OCI-LY1 (cell line): ENCODE results near the gene LRRC74A.

Experiments
- H2AFZ ChIP-seq: fragments of 200-600 bp; sonication (generic), shearing (Covaris generic); 2 replicates; pipeline ENCODE4 v1.6.0; 2014; ENCODE audit warnings: antibody characterized with exemption, mild to moderate bottlenecking, low read length
- H3F3A ChIP-seq: fragments of 200-600 bp; sonication (generic), shearing (Covaris generic); 2 replicates; pipeline ENCODE4 v1.6.0; 2014; ENCODE audit warnings: mild to moderate bottlenecking, antibody characterized with exemption, low read length, moderate library complexity; ENCODE audit not compliant: insufficient read depth
- H3K27ac ChIP-seq: fragments of 200-600 bp; sonication (generic); 2 replicates; pipeline ENCODE4 v1.5.1; 2014; ENCODE audit warnings: low read length, mixed run types, mild to moderate bottlenecking, low read depth; ENCODE audit not compliant: poor library complexity, severe bottlenecking
- H3K27me3 ChIP-seq: fragments of 200-600 bp; sonication (generic); 2 replicates; pipeline ENCODE4 v1.6.0; 2014; ENCODE audit warnings: antibody characterized with exemption, mild to moderate bottlenecking, low read length, moderate library complexity; ENCODE audit not compliant: insufficient read depth
- H3K36me3 ChIP-seq: fragments of 200-600 bp; sonication (generic); 2 replicates; pipeline ENCODE4 v1.6.1; 2014; ENCODE audit warnings: mild to moderate bottlenecking, antibody characterized with exemption, low read length, moderate library complexity, mixed read lengths; ENCODE audit not compliant: insufficient read depth
- H3K4me1 ChIP-seq: fragments of 200-600 bp; sonication (generic); 2 replicates; pipeline ENCODE4 v1.5.1; 2014; ENCODE audit warnings: mild to moderate bottlenecking, low read length, moderate library complexity; ENCODE audit not compliant: insufficient read depth, severe bottlenecking
- H3K4me2 ChIP-seq: fragments of 200-600 bp; sonication (generic), shearing (Covaris generic); 2 replicates; pipeline ENCODE4 v1.6.1; 2014; ENCODE audit warnings: low read length
- H3K4me3 ChIP-seq: fragments of 200-600 bp; sonication (generic); 2 replicates; pipeline ENCODE4 v1.5.1; 2014; ENCODE audit warnings: low read length, low read depth, mild to moderate bottlenecking, mixed read lengths; ENCODE audit not compliant: poor library complexity, severe bottlenecking
- H3K79me2 ChIP-seq: fragments of 200-600 bp; shearing (Covaris generic); 2 replicates; pipeline ENCODE4 v1.6.1; 2016; ENCODE audit warnings: mixed run types, low read length, mixed read lengths; ENCODE audit not compliant: insufficient read depth
- H3K9ac ChIP-seq: fragments of 200-600 bp; sonication (generic), shearing (Covaris generic); 2 replicates; pipeline ENCODE4 v1.6.1; 2014; ENCODE audit warnings: mild to moderate bottlenecking, low read length, mixed read lengths
- H3K9me2 ChIP-seq: fragments of 200-600 bp; sonication (generic), shearing (Covaris generic); 2 replicates; pipeline ENCODE4 v1.6.1; 2014; ENCODE audit warnings: low read depth, mild to moderate bottlenecking, low read length, mixed read lengths
- H3K9me3 ChIP-seq: fragments of 200-600 bp; shearing (Covaris generic); 2 replicates; pipeline ENCODE4 v1.6.1; 2014; ENCODE audit warnings: low read length, mixed read lengths
- H4K20me1 ChIP-seq: fragments of 200-600 bp; sonication (generic), shearing (Covaris generic); 2 replicates; pipeline ENCODE4 v1.6.0; 2016; ENCODE audit warnings: mild to moderate bottlenecking, low read length; ENCODE audit not compliant: insufficient read depth
- EZH2 ChIP-seq: fragments of 200-600 bp; sonication (generic), shearing (Covaris generic); IDR thresholded peaks from 2 replicates; pipeline ENCODE4 v1.8.0; 2017; ENCODE audit warnings: borderline replicate concordance, mixed run types, mild to moderate bottlenecking, antibody characterized with exemption, low read length, moderate library complexity, mixed read lengths
- TF ChIP-seq, protein P1 (sequence below): fragments of 200-600 bp; sonication (generic), shearing (Covaris generic); IDR thresholded peaks from 2 replicates; pipeline ENCODE4 v1.5.1; 2017; ENCODE audit warnings: mild to moderate bottlenecking, antibody characterized with exemption, low read length, moderate library complexity, mixed read lengths

The LRRC74A gene

DNA sequence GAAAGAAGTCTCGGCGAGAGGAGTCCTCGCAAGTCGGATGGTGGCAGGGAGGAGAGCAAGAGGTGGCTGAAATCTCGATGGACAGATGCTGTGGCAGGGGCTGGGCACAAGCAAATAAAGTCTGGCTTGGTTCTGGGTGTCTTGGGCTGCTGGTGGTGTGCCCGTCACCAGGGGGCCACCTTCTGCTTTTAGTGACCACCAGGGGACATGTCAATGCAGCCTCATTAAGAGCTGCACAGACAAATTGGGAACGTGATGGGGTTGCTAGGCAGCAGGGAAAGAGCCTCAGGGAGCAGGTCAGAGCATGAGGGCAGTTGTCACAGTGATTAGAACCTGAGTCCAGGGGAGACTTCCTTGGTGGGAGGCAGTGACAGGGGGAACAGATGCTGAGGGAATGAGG is 44.0 kb downstream of the LRRC74A start:
- Histone ChIP-seq H3K4me2 (no peak overlapping the region), H3K9me3 (no peaks in the 10 kb centered on the region), H3F3A (no peaks in the 10 kb centered on the region), H3K36me3 (no peaks in the 10 kb centered on the region; the same call in 1 of the 2 replicates), H4K20me1 (no peaks in the 10 kb centered on the region), H3K79me2 (no peaks in the 10 kb centered on the region), H3K9me2 (no peaks in the 10 kb centered on the region), H3K4me3 (no peak overlapping the region), H3K4me1 (no peaks in the 10 kb centered on the region), H3K9ac (no peak overlapping the region), H2AFZ (no peak overlapping the region), H3K27ac (no peak overlapping the region), H3K27me3 (peaks cover 5% of the 10 kb centered on the region)
- no peak for TF ChIP-seq EZH2
- TF ChIP-seq, protein P1, sequence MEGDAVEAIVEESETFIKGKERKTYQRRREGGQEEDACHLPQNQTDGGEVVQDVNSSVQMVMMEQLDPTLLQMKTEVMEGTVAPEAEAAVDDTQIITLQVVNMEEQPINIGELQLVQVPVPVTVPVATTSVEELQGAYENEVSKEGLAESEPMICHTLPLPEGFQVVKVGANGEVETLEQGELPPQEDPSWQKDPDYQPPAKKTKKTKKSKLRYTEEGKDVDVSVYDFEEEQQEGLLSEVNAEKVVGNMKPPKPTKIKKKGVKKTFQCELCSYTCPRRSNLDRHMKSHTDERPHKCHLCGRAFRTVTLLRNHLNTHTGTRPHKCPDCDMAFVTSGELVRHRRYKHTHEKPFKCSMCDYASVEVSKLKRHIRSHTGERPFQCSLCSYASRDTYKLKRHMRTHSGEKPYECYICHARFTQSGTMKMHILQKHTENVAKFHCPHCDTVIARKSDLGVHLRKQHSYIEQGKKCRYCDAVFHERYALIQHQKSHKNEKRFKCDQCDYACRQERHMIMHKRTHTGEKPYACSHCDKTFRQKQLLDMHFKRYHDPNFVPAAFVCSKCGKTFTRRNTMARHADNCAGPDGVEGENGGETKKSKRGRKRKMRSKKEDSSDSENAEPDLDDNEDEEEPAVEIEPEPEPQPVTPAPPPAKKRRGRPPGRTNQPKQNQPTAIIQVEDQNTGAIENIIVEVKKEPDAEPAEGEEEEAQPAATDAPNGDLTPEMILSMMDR = peak; percentile 21

DNA sequence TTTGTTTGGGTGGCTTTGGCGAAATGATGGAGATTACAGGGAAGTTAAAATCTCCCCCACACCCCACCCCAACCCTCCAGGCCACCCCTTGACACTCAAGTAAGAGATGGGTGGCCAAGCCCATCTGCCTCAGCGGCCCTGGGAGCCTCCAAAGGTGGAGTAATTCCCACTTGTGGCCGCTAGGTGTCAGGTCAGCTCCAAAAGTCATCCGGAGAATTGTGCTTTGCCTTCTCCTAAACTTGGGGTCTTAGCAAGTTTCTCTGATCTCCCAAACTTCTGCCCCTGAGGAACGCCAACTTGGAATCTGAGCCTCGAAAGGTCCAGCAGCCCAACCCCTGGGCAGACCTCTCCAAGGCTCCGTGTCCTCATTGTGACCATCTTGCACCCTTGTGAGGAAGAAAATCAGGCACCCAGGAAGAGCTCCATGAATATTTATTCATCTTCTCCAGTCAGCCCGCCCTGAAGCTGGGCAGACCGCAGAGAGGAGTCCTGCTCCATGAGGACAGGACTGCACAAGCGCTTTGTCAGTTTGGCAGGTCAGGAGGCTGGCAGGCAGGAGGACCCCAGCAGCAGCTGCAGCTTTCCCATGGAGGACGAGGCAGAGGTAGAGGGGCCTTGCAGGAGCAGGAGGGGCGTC is 46.7 kb downstream of the LRRC74A start:
- no peak for TF ChIP-seq EZH2
- TF ChIP-seq, protein P1 = peak; percentile 81
- H3K4me3 ChIP-seq = no peak overlapping the region
- H3K27ac ChIP-seq = no peak overlapping the region
- no peaks in the 10 kb centered on the region for H3K9me3 ChIP-seq
- H3K36me3 ChIP-seq = no peaks in the 10 kb centered on the region; the same call in 1 of the 2 replicates
- no peaks in the 10 kb centered on the region for H3K79me2 ChIP-seq
- H3K9me2 ChIP-seq = no peaks in the 10 kb centered on the region
- no peaks in the 10 kb centered on the region for H4K20me1 ChIP-seq
- no peak overlapping the region for H3K9ac ChIP-seq
- H2AFZ ChIP-seq = no peak overlapping the region
- H3F3A ChIP-seq = no peaks in the 10 kb centered on the region
- H3K27me3 ChIP-seq = peaks cover 8% of the 10 kb centered on the region
- no peaks in the 10 kb centered on the region for H3K4me1 ChIP-seq
- no peak overlapping the region for H3K4me2 ChIP-seq

DNA sequence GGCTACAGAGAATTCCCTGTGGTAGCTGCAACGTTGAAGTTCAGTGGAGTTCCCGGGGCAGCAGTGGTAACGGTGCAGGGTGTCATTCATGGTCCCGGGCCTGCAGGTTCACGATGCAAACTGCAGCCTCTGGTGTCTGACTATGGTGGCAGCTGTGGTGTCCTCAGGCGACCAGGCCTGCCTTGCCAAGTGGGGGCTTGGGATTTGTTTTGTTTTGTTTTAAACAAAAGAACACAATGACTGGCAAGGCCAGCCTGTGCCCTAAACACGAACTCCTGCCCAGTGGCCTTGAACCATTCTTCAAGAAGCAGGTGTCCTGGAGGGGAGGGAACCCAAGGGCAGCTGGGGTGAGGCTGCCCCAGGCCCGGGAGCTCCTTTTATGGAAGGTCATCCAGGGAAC is 48.5 kb downstream of the LRRC74A start:
- H3K79me2 ChIP-seq = no peaks in the 10 kb centered on the region
- no peaks in the 10 kb centered on the region; the same call in 1 of the 2 replicates for H3K36me3 ChIP-seq
- H3K4me1 ChIP-seq = no peaks in the 10 kb centered on the region
- no peak overlapping the region for H2AFZ ChIP-seq
- H4K20me1 ChIP-seq = no peaks in the 10 kb centered on the region
- no peak overlapping the region for H3K27ac ChIP-seq
- no peaks in the 10 kb centered on the region for H3K9me2 ChIP-seq
- H3F3A ChIP-seq = no peaks in the 10 kb centered on the region
- no peak overlapping the region for H3K4me2 ChIP-seq
- H3K4me3 ChIP-seq = no peak overlapping the region
- TF ChIP-seq, protein P1 = no peak
- TF ChIP-seq EZH2 = no peak
- H3K27me3 ChIP-seq = peaks cover 8% of the 10 kb centered on the region
- H3K9ac ChIP-seq = no peak overlapping the region
- H3K9me3 ChIP-seq = no peaks in the 10 kb centered on the region
